Fibroblast of skin of left quadriceps (primary cell): Measurements from ENCODE around the gene UQCRFS1.
"Not testable (repeated sequence)": the region's sequence is repeated elsewhere in the genome, so short reads cannot be mapped to it uniquely, and the experiment has no call there.

ENCODE experiments used
- DNase-seq, 2 experiments: peaks; one replicate each; pipeline ENCODE4 v3.0.0-alpha.2; 2013; ENCODE audit warnings: low read depth in 2 of 2

The UQCRFS1 gene

GRCh38 chr19:29214411-29214810, 1.5 kb upstream of the UQCRFS1 start:
- no peak for DNase-seq

GRCh38 chr19:29212356-29212647, 649 bp downstream of the UQCRFS1 start:
- no peak for DNase-seq

GRCh38 chr19:29211562-29212355, 1.2 kb downstream of the UQCRFS1 start:
- no peak for DNase-seq

- DNase-seq = not testable (repeated sequence)
Measured at GRCh38 chr19:29211041-29211440, 1.9 kb downstream of the UQCRFS1 start.

GRCh38 chr19:29210502-29210901, 2.4 kb downstream of the UQCRFS1 start:
- not testable (repeated sequence) for DNase-seq

GRCh38 chr19:29207403-29208187, 5.4 kb downstream of the UQCRFS1 start:
- DNase-seq = not testable (repeated sequence)

GRCh38 chr19:29206453-29206852, 6.5 kb downstream of the UQCRFS1 start:
- no peak for DNase-seq

GRCh38 chr19:29202281-29202680, 10.7 kb downstream of the UQCRFS1 start:
- DNase-seq = no peak

- no peak for DNase-seq
Measured at GRCh38 chr19:29201855-29202254, 11.1 kb downstream of the UQCRFS1 start.

GRCh38 chr19:29194658-29195057, 18.3 kb downstream of the UQCRFS1 start:
- no peak for DNase-seq

GRCh38 chr19:29193155-29193554, 19.8 kb downstream of the UQCRFS1 start:
- DNase-seq = no peak

- no peak for DNase-seq
Measured at GRCh38 chr19:29191005-29191404, 21.9 kb downstream of the UQCRFS1 start.

GRCh38 chr19:29189033-29189360, 24.0 kb downstream of the UQCRFS1 start:
- DNase-seq = no peak

GRCh38 chr19:29188289-29189032, 24.5 kb downstream of the UQCRFS1 start:
- no peak for DNase-seq

- no peak for DNase-seq
Measured at GRCh38 chr19:29187676-29188075, 25.3 kb downstream of the UQCRFS1 start.

- no peak for DNase-seq
Measured at GRCh38 chr19:29185427-29185826, 27.5 kb downstream of the UQCRFS1 start.

- DNase-seq = no peak
Measured at GRCh38 chr19:29176981-29177754, 35.8 kb downstream of the UQCRFS1 start.

- no peak for DNase-seq
Measured at GRCh38 chr19:29173896-29174295, 39.1 kb downstream of the UQCRFS1 start.

- no peak for DNase-seq
Measured at GRCh38 chr19:29172302-29172701, 40.6 kb downstream of the UQCRFS1 start.

- DNase-seq = no peak
Measured at GRCh38 chr19:29171525-29171924, 41.4 kb downstream of the UQCRFS1 start.

GRCh38 chr19:29170554-29170953, 42.4 kb downstream of the UQCRFS1 start:
- no peak for DNase-seq

GRCh38 chr19:29162694-29163093, 50.3 kb downstream of the UQCRFS1 start:
- DNase-seq = no peak
